ENCODE measurements around the gene ELMO1.
A peak's percentile ranks its signal among the peaks of the same experiment; 100 is the strongest.

Gene ELMO1

DNA sequence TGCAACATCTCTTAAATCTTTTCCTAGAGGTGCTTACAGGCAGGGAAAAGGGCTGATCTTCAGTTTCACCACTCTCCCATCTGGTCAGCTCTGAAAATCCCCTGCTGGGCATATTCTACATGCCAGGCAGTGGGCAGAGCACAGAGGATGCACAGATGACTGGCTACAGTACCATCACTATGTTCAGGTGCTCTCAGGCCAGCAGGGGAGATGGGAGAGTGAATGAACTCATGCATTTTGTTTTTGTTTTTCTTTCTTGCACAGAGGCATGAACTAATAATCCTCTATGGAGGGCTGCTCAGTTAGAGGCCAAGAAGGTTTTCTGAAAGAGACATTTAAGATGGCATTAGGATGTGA, 19.3 kb downstream of the ELMO1 start:
- H4K12ac ChIP-seq (ENCODE audit: low read depth, low read length) = no peak overlapping the region

DNA sequence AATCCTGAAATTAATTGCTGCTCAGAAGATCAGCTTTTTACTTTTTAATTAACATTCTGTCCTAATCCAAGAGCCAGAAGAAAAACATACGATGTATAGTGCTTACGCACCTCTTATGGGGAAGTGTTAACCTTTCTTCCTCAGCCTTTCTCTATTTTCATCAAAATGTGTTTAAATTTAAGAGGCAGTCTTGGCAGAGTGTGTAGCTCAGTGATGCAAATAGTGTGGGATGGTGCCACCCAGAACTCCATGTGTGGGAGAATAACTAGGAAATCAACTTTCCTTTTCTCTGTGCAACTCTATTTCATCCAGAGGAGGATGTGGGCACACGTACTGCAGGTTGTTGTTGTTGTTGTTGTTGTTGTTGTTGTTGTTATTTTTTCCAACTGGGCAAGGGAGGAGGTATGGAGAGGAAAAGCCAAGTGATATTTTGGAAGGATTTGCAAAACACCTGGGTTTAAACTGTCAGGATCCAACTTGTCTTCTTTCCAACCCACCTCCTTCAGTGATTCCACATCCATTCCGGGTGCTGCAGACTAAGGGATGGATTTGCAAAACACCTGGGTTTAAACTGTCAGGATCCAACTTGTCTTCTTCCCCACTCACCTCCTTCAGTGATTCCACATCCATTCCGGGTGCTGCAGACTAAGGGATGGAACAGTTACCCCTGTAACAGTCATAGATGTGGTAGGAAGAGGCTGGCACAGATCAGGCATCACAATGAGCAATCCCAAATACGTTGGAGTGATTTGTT, 19.8 kb downstream of the ELMO1 start:
- H2BK5ac ChIP-seq (ENCODE audit: low read depth, low read length, poor library complexity) = no peak overlapping the region
- no peak overlapping the region for H3K27ac ChIP-seq (ENCODE audit: low read depth, low read length)
- no peaks in the 10 kb centered on the region for H3K9me3 ChIP-seq (ENCODE audit: insufficient read depth, low read depth, low read length)
- H3K14ac ChIP-seq (ENCODE audit: low read length) = no peak overlapping the region
- H3K36me3 ChIP-seq (ENCODE audit: control insufficient read depth in 1 of 2, insufficient read depth in 2 of 2, low read length in 2 of 2) = peaks cover 0 to 10% of the 10 kb centered on the region in 2 experiments
- H3K79me2 ChIP-seq (ENCODE audit: control insufficient read depth, insufficient read depth, low read length, poor library complexity) = no peaks in the 10 kb centered on the region
- H3K9ac ChIP-seq (ENCODE audit: low read length) = no peak overlapping the region
- no peak overlapping the region for H4K8ac ChIP-seq (ENCODE audit: low read depth, low read length)
- DNase-seq = no peak
- no peak overlapping the region for H3K4ac ChIP-seq (ENCODE audit: low read depth, low read length)
- no peaks in the 10 kb centered on the region for H3K79me1 ChIP-seq (ENCODE audit: low read length)
- no peak overlapping the region for H3K18ac ChIP-seq (ENCODE audit: low read length)
- no peak overlapping the region for H2BK12ac ChIP-seq (ENCODE audit: low read length)
- no peak overlapping the region for H4K91ac ChIP-seq (ENCODE audit: low read depth, low read length)
- H2AK5ac ChIP-seq (ENCODE audit: low read length) = no peak overlapping the region
- H3K4me3 ChIP-seq (ENCODE audit: low read depth, low read length) = no peak overlapping the region
- H3K4me2 ChIP-seq (ENCODE audit: low read length) = no peak overlapping the region
- no peak overlapping the region for H2BK120ac ChIP-seq (ENCODE audit: insufficient read depth, low read length, poor library complexity)
- peak overlapping the region; percentile 64 for H3K23ac ChIP-seq (ENCODE audit: low read length)
- no peaks in the 10 kb centered on the region for H3K4me1 ChIP-seq (ENCODE audit: control insufficient read depth in 1 of 2, insufficient read depth in 2 of 2, low read length in 2 of 2)
- H3K27me3 ChIP-seq (ENCODE audit: insufficient read depth, low read length) = no peaks in the 10 kb centered on the region
- H2AFZ ChIP-seq (ENCODE audit: insufficient read depth, low read length, poor library complexity) = no peak overlapping the region
- H4K12ac ChIP-seq (ENCODE audit: low read depth, low read length) = no peak overlapping the region
- no CpG with 5 or more reads among the region's 6 CpGs for WGBS (ENCODE audit: extremely low coverage, insufficient coverage, insufficient read length)

More for the DNA sequence above, 19.3 kb downstream of the ELMO1 start:
- H3K79me1 ChIP-seq (ENCODE audit: low read length) = no peaks in the 10 kb centered on the region
- no peak overlapping the region for H2AFZ ChIP-seq (ENCODE audit: insufficient read depth, low read length, poor library complexity)
- no peak overlapping the region for H4K91ac ChIP-seq (ENCODE audit: low read depth, low read length)
- H3K27me3 ChIP-seq (ENCODE audit: insufficient read depth, low read length) = no peaks in the 10 kb centered on the region
- H3K4ac ChIP-seq (ENCODE audit: low read depth, low read length) = no peak overlapping the region
- no peak for DNase-seq
- H2BK5ac ChIP-seq (ENCODE audit: low read depth, low read length, poor library complexity) = no peak overlapping the region
- H3K9me3 ChIP-seq (ENCODE audit: insufficient read depth, low read depth, low read length) = no peaks in the 10 kb centered on the region
- no peaks in the 10 kb centered on the region for H3K4me1 ChIP-seq (ENCODE audit: control insufficient read depth in 1 of 2, insufficient read depth in 2 of 2, low read length in 2 of 2)
- no peak overlapping the region for H3K4me2 ChIP-seq (ENCODE audit: low read length)
- H2AK5ac ChIP-seq (ENCODE audit: low read length) = no peak overlapping the region
- H3K4me3 ChIP-seq (ENCODE audit: low read depth, low read length) = no peak overlapping the region
- H3K14ac ChIP-seq (ENCODE audit: low read length) = no peak overlapping the region
- H3K23ac ChIP-seq (ENCODE audit: low read length) = no peak overlapping the region
- H3K9ac ChIP-seq (ENCODE audit: low read length) = no peak overlapping the region
- H2BK12ac ChIP-seq (ENCODE audit: low read length) = no peak overlapping the region
- no peak overlapping the region for H3K27ac ChIP-seq (ENCODE audit: low read depth, low read length)
- H2BK120ac ChIP-seq (ENCODE audit: insufficient read depth, low read length, poor library complexity) = no peak overlapping the region
- H3K18ac ChIP-seq (ENCODE audit: low read length) = no peak overlapping the region
- H4K8ac ChIP-seq (ENCODE audit: low read depth, low read length) = no peak overlapping the region
- H3K79me2 ChIP-seq (ENCODE audit: control insufficient read depth, insufficient read depth, low read length, poor library complexity) = no peaks in the 10 kb centered on the region
- peaks cover 0 to 10% of the 10 kb centered on the region in 2 experiments for H3K36me3 ChIP-seq (ENCODE audit: control insufficient read depth in 1 of 2, insufficient read depth in 2 of 2, low read length in 2 of 2)

DNA sequence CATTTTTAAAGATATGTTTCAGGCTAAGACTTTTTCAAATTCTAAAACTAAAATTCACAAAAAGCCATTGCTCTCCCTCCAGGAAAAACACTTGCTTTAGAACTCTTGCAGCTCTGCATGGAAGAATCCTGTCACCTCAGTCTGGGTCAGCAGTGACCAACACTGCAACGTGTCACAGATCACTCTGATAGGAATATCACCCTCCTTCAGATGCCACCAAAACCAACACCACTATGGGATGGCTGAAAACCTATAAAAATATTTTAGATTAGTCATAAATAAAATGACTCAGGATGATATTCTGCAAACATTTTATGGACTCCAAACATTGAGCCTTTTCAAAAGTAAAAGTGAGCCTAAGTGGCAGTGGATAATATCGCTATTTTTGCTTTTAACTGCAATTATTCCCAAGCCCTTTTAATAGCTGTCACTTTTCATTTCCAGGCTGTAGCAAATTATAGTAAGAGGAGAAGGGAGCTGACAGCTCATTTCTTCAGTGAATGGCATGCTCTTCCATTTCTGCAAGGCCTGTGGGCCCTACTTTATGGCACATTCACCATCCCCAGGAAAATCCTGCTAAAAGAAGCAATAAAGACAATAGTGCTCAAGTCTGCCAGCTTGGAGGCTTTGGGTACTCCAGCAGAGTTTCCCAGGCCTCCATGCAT, 21.3 kb downstream of the ELMO1 start:
- WGBS (ENCODE audit: extremely low coverage, insufficient coverage, insufficient read length) = no CpG with 5 or more reads among the region's 2 CpGs
- Histone ChIP-seq H4K12ac (ENCODE audit: low read depth, low read length) (no peak overlapping the region), H3K4me1 (ENCODE audit: control insufficient read depth in 1 of 2, insufficient read depth in 2 of 2, low read length in 2 of 2) (no peaks in the 10 kb centered on the region), H4K91ac (ENCODE audit: low read depth, low read length) (no peak overlapping the region), H3K27ac (ENCODE audit: low read depth, low read length) (no peak overlapping the region), H3K9me3 (ENCODE audit: insufficient read depth, low read depth, low read length) (no peaks in the 10 kb centered on the region), H3K9ac (ENCODE audit: low read length) (no peak overlapping the region), H3K23ac (ENCODE audit: low read length) (no peak overlapping the region), H4K8ac (ENCODE audit: low read depth, low read length) (no peak overlapping the region), H2BK12ac (ENCODE audit: low read length) (no peak overlapping the region), H3K18ac (ENCODE audit: low read length) (no peak overlapping the region), H3K79me2 (ENCODE audit: control insufficient read depth, insufficient read depth, low read length, poor library complexity) (no peaks in the 10 kb centered on the region), H2AK5ac (ENCODE audit: low read length) (no peak overlapping the region), H3K27me3 (ENCODE audit: insufficient read depth, low read length) (no peaks in the 10 kb centered on the region), H3K79me1 (ENCODE audit: low read length) (no peaks in the 10 kb centered on the region), H2BK120ac (ENCODE audit: insufficient read depth, low read length, poor library complexity) (no peak overlapping the region), H3K4ac (ENCODE audit: low read depth, low read length) (no peak overlapping the region), H2AFZ (ENCODE audit: insufficient read depth, low read length, poor library complexity) (no peak overlapping the region), H3K4me2 (ENCODE audit: low read length) (no peak overlapping the region), H3K14ac (ENCODE audit: low read length) (no peak overlapping the region), H3K36me3 (ENCODE audit: control insufficient read depth in 1 of 2, insufficient read depth in 2 of 2, low read length in 2 of 2) (peaks cover 0 to 10% of the 10 kb centered on the region in 2 experiments), H2BK5ac (ENCODE audit: low read depth, low read length, poor library complexity) (no peak overlapping the region), H3K4me3 (ENCODE audit: low read depth, low read length) (no peak overlapping the region)
- no peak for DNase-seq

DNA sequence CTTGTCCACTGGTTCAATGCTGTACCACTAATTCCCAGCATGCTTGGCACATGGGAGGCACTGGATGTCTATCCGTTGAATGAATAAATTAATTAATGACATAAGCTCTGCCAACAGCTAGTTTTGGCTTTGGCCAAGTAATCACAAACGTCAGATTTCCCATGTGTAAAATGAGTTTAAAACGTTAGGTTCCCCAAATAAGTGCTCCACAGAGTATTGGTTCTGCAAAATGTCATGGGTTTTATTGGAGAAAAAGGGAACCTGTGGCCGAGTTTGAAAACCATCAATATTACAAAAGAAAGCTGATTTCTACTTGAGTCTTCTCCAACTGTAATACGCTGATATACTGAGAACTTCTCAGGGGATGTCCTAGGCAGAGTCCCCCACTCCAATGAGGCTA, 23.2 kb downstream of the ELMO1 start:
- Histone ChIP-seq H2BK120ac (ENCODE audit: insufficient read depth, low read length, poor library complexity) (no peak overlapping the region), H3K36me3 (ENCODE audit: control insufficient read depth in 1 of 2, insufficient read depth in 2 of 2, low read length in 2 of 2) (peaks cover 0 to 10% of the 10 kb centered on the region in 2 experiments), H3K14ac (ENCODE audit: low read length) (no peak overlapping the region), H3K9ac (ENCODE audit: low read length) (no peak overlapping the region), H2BK12ac (ENCODE audit: low read length) (no peak overlapping the region), H3K9me3 (ENCODE audit: insufficient read depth, low read depth, low read length) (no peaks in the 10 kb centered on the region), H4K8ac (ENCODE audit: low read depth, low read length) (no peak overlapping the region), H4K91ac (ENCODE audit: low read depth, low read length) (no peak overlapping the region), H3K4me3 (ENCODE audit: low read depth, low read length) (no peak overlapping the region), H4K12ac (ENCODE audit: low read depth, low read length) (no peak overlapping the region), H3K4me1 (ENCODE audit: control insufficient read depth in 1 of 2, insufficient read depth in 2 of 2, low read length in 2 of 2) (peaks cover 0 to 2% of the 10 kb centered on the region in 2 experiments), H3K79me2 (ENCODE audit: control insufficient read depth, insufficient read depth, low read length, poor library complexity) (no peaks in the 10 kb centered on the region), H3K79me1 (ENCODE audit: low read length) (no peaks in the 10 kb centered on the region), H2BK5ac (ENCODE audit: low read depth, low read length, poor library complexity) (no peak overlapping the region), H3K27me3 (ENCODE audit: insufficient read depth, low read length) (no peaks in the 10 kb centered on the region), H3K23ac (ENCODE audit: low read length) (no peak overlapping the region), H3K4me2 (ENCODE audit: low read length) (no peak overlapping the region), H2AK5ac (ENCODE audit: low read length) (no peak overlapping the region), H3K4ac (ENCODE audit: low read depth, low read length) (no peak overlapping the region), H3K18ac (ENCODE audit: low read length) (no peak overlapping the region), H3K27ac (ENCODE audit: low read depth, low read length) (no peak overlapping the region), H2AFZ (ENCODE audit: insufficient read depth, low read length, poor library complexity) (no peak overlapping the region)
- peak in 1 of 2 donors; percentile 21 for DNase-seq
- WGBS (ENCODE audit: extremely low coverage, insufficient coverage, insufficient read length) = no CpG with 5 or more reads among the region's 5 CpGs

Data from trophoblast cell (in vitro differentiated cells and primary cell).